22Rv1 (cell line): Measurements from ENCODE around the gene HPCAL4.

Experiments used
- CTCF ChIP-seq: fragments of 450-650 bp; IDR thresholded peaks from 2 replicates; pipeline ENCODE4 v1.5.1; 2017; ENCODE audit warnings: mild to moderate bottlenecking
- ZFX ChIP-seq: fragments of 450-650 bp; IDR thresholded peaks from 2 replicates; pipeline ENCODE4 v1.6.1; 2017; ENCODE audit warnings: antibody characterized with exemption, borderline replicate concordance

DNA sequence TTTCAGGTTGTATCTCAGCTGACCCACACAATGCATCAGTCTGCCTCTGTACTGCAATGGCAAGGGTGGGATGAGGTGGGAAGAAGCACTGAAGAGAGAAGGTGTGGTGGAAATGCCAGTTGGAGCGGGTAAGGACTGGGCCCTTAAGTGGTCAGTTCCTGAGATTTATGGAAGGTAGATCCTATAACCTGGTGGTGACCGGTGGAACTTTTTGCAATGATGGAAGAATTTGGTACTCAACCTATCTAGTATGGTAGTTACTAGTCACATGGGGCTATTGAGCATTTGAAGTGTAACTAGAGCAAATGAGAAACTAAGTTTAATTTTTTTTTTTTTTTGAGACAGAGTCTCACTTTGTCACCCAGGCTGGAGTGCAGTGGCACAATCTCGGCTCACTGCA is 8.2 kb upstream of the HPCAL4 start:
- TF ChIP-seq CTCF (no peak), ZFX (no peak)
